Activated gamma-delta T cell treated with anti-CD3 and anti-CD28 coated beads, Interleukin-2, amount 50 U/mL, for 16 hours (primary cell): ENCODE results near the gene KRTAP10-8.
"Not testable (repeated sequence)": the region's sequence is repeated elsewhere in the genome, so short reads cannot be mapped to it uniquely, and the experiment has no call there.

Experiments used
- DNase-seq: peaks from one replicate; pipeline ENCODE4 v3.0.0-alpha.2; 2020; ENCODE audit warnings: low read depth

The KRTAP10-8 gene

GRCh38 chr21:44579056-44579832 is 32.6 kb upstream of the KRTAP10-8 start:
- DNase-seq = no peak

DNA sequence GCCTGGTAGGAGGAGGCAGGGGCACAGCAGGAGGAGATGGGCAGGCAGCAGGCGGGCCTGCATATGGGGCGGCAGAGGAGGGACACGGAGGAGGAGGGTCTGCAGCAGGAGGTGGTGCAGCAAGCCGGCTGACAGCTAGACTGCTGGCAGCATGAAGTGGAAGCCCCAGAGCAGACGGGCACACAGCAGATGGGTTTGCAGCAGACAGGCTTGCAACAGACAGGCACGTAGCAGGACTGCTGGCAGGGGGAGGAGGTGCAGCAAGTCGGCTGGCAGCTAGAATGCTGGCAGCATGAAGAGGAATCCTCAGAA is 32.1 kb upstream of the KRTAP10-8 start:
- DNase-seq = no peak

DNA sequence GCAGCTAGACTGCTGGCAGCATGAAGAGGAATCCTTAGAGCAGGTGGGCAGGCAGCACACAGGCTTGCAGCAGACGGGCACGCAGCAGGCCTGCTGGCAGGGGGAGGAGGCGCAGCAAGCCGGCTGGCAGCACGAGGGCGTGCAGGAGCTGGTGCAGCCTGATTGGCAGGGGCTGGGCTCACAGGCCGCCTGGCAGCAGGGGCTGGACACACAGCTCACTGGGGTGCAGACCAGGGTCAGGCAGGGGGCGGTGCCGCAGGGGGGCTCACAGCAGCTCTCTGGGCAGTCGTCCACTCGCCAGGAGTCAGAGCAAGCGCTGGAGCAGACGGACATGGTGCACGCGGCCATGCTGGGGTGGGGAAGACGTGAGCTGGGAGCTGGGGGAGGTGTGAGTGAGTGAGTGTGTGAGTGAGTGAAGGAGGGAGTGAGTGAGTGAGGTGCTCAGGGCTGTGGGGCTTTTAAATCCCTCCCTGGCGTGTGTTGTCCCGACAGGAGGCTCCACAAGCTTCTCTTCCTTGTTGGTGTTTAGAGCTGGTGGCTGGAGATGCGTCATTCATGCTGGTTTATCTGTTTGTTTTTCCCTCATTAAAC is 31.6 kb upstream of the KRTAP10-8 start, which contains the start of gene KRTAP10-5:
Gene KRTAP10-5, minus strand, starts transcription at position 374 of the 591 bp plus-strand sequence. Its CDS starts 26 bp downstream, at position 348.
- not testable (repeated sequence) for DNase-seq

GRCh38 chr21:44581158-44581557 is 30.7 kb upstream of the KRTAP10-8 start:
- no peak for DNase-seq

- no peak for DNase-seq
Observed at GRCh38 chr21:44582055-44582454, 29.8 kb upstream of the KRTAP10-8 start.

DNA sequence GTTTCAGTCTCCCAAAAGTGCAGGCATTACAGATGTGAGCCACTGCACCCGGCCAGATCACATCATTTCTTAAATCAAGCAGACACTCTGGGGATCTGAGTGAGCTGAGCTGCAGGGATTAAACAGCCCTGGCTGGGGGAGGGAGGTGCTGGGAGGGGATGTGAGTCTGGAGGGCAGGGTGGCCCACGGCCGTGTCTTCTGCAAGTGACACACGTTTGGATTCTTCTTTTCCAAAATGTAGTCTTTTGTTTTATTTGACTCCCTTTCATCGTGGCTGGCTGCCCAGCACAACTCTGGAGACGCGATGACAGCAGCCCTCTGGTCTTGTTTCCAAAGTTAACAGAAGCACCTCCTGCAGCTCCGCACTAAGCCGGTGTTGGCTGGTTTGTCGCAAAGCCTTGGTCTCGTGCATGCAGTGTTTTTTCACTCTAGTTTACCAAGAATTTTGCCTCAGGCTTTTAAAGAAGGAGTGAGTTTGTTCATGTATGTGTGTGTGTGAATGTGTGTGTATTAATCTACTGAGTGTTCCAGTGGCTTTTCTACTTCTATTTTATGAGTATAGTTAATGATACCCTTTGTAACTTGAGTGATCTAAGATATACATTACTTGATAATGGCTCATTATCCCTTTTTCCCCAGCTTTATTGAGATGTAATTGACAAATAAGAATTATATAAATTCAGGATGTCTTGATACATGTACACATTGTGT is 28.6 kb upstream of the KRTAP10-8 start:
- DNase-seq = no peak

- no peak for DNase-seq
Observed at GRCh38 chr21:44583800-44584147, 28.1 kb upstream of the KRTAP10-8 start.

DNA sequence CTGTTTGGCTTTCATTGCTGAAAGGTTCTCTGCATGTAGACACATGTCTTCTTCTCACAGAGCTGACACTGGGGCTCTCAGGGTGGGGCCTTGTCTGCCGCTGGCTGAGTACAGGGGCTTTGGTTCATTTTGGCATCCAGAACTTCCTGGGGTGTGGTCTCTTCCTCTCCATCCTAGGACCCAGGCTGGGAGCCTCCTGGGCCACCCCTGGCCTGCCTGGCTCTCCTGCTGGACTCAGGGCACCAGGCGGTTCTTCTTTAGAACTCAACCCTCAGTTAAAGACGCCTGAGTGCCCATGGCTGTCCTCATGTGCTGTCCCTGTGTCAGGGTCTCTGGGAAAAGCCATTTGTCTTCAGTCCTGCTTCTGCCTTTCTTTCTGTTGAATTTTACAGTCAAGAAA is 26.0 kb upstream of the KRTAP10-8 start:
- no peak for DNase-seq

DNA sequence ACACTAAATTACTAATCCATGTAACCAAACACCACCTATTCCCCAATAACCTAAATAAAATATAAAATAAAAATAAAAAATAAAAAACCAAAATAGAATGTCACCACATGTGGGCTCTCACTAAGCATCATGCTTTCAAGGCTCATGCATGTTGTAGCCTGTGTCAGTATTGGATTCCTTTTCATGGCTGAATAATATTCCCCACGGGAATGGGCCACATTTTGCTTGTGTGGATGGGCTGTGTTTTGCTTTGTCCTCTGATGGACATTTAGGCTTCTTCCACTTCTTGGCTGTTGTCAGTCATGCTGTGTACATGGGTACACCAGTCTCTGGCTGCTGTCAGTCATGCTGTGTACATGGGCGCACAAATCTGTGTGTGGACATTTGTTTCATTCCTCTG is 22.8 kb upstream of the KRTAP10-8 start:
- DNase-seq = no peak

GRCh38 chr21:44589586-44590305 is 22.1 kb upstream of the KRTAP10-8 start:
- no peak for DNase-seq

- no peak for DNase-seq
Observed at GRCh38 chr21:44590311-44590721, 21.6 kb upstream of the KRTAP10-8 start.

DNA sequence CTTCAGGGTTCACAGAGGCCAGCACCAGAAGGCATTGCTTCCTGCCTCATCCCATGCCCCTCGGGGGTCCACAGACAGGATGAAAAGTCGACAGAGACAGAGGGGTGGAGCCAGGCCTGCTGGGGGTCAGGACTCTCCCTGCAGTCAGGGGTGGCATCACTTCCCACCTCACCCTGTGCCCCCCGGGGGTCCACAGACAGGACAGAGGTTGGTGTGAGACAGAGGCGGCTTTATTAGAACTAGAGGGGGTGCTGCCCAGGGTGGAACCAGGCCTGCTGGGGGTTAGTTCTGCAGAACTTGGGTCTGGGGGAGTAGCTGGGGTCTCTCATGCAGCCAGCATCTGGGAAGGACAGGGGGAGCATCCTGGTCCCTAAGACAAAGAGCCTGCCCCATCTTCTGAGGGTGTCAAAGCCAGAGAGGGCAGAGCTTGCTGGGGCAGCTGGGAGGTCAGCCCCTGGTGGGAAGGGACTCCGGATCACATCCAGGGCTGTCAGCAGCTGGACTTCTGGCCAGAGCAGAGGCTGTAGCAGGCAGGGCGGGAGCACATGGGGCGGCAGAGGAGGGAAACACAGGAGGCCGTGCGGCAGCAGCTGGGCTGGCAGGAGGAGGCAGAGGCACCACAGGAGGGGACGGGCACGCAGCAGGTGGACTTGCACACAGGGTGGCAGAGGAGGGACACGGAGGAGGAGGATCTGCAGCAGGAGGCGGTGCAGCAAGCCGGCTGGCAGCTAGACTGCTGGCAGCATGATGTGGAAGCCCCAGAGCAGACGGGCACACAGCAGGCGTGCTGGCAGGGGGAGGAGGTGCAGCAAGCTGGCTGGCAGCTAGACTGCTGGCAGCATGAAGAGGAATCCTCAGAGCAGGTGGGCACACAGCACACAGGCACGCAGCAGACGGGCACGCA is 20.7 kb upstream of the KRTAP10-8 start:
- not testable (repeated sequence) for DNase-seq

GRCh38 chr21:44591801-44592130 is 20.1 kb upstream of the KRTAP10-8 start:
- DNase-seq = not testable (repeated sequence)

DNA sequence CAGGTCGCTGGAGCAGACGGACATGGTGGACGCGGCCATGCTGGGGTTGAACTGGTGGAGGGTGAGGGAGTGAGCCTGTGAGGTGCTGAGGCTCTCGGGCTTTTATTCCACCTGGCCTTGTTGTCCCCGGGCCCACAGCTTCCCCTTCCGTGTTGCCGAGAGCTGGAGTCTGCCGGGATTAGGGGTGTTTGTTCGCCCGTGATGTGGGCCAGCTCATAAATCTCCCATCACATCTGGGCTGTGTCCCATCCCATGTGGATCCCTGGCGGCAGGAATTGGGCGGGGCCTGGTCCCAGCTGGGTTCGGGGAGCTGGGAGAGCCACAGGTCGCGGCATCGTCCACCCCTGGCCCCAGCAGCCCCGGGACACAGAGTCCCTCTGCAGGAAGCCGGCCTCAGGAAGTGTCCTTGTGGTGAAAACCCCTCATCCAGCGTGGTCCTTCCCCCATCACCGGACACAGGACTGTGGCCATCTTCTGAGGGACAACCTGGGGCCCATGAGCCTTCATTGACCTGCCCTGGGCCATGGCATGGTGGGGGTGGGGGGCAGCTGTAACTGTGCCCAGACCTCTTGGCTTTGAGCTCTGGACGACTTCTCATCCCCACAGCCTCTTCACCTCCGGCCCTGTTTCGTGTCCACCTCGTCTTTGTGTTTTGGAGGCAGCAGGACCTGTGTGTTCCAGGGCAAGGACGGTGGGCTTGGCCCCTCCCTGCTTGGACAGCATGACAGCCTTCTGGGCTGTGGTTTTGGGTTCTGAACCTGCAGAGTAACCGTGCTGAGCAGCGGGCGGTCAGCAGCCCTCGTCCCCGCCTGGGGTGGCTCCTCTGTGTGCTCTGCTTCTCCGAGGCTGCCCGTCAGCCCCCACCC is 19.2 kb upstream of the KRTAP10-8 start, which contains the start of gene KRTAP10-6:
Gene KRTAP10-6, minus strand, starts transcription at position 60 of the 866 bp plus-strand sequence. Its CDS starts 21 bp downstream, at position 39.
- no peak for DNase-seq

DNA sequence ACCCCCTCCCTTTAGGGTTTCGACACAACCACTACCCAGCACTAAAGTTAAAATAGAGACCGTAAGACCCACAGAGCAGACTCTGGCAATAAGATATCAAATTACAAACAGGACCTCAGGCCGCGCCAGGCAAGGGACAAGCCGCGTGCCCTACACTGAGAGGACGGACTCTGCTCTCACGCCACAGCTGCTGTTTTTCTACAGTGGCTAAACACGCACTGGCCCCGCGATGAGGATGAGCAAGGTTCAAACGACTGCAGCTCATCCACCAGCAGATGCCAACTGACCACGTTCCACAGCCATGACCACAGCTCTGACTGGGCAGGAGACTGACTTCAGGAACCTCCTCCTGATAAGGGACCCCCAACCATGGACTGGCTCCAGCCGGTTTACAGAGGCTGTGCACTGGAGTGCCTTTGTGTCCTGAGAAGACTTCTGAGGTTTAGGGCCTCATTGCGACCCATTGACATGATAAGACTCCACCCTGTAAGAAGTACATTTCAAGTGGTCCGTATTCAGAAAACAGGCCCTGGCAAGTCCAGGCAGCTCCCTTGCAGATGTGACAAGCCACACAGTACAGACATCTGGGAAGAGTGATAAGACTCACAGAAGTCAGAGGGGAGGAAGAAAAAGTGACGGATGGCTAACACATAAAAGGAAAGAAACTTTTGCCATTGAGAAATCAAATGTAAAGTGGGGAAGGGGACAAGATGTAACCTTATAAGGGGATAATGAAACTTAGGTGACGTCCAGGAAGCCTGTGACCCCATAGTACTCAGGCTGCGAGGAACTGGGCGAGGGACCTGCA is 18.1 kb upstream of the KRTAP10-8 start:
- no peak for DNase-seq

- DNase-seq = no peak
Observed at GRCh38 chr21:44594406-44594916, 17.4 kb upstream of the KRTAP10-8 start.

- no peak for DNase-seq
Observed at GRCh38 chr21:44595524-44595923, 16.4 kb upstream of the KRTAP10-8 start.

DNA sequence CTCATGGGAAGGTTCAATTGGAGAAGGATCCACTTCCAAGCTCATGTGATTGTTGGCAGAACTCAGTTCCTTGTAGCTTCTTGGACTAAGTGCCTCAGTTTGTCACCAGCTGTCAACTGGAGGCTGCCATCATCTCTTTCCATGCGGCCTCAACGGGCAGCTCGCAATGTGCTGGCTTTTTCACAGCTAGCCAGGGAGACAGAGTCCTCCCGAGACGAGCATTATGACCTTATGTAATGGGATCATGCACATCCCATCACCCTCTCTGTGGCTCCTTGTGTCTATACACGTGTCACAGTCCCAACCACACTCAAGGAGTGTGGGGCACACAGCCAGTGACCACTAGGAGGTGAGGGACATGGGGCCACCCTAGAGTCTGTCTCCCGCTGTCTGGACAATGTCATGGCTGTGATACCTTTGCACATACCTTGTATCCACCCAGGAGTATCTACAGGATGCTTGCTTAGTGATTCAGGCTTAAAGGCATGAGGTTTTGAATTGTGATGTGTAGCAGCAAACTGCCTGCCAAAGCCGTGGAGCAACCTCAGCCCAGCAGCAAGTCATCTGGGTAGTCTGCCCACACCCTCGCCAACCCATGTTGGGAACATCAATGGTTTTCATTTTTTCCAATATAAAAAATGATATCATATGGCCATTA is 15.7 kb upstream of the KRTAP10-8 start:
- DNase-seq = no peak

GRCh38 chr21:44598061-44598460 is 13.8 kb upstream of the KRTAP10-8 start:
- no peak for DNase-seq
